GM12873 (cell line): Measurements from ENCODE around the gene POU3F2.

Source experiments
- CTCF ChIP-seq: IDR thresholded peaks from 2 replicates; pipeline ENCODE4 v1.5.1; 2012; ENCODE audit warnings: low read depth, mild to moderate bottlenecking, moderate library complexity, low read length, control low read depth; ENCODE audit not compliant: insufficient read depth; ENCODE audit errors: missing control alignments

Gene POU3F2

DNA sequence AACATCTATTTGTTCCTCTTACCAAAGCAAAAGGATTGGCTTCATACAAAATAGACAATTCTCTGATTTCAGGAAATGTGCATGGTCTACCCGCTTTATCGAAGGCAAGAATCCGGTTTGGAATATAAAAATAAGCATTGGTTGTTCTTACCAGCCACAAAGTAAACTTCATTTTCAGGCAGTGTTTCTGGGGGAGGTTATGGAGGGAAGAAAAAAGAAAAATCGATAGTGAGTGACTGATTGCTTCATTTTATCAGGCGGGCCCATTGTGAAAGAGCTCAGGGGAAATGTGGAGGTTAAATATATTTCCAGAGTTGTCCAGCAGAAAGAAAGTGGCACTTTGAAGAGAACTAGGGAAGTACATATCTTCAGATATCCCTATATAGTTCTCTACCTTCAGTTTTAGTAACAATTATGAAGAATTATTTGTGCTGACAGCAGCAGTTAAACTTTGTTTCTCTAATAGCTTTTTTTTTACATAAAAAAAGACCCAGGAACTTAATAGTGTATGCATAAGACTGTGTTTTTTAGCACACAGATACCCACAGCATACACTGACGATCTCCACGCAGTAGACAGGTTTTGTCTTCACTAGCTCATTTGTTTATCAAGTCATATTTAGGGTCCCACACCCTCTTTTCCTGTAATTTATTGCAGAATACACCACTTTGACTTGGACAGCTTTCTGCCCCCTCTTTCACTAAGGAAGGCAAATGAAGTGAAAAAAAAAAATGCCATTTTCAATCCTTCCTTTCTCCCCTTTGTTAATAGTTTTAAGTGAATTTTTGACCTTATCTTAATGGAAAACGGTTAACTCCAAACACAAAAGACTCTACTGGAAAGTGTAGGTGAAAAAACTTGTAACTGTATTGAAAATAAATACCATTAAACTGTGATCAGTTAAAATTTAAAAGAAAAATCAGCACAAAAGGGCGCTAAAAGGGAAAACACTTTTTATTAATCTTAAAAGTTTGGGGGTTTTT is 2.9 kb downstream of the POU3F2 start:
- TF ChIP-seq CTCF: no peak

- TF ChIP-seq CTCF: no peak
These were observed 3.7 kb downstream of the POU3F2 start for GRCh38 chr6:98838032-98838431.

DNA sequence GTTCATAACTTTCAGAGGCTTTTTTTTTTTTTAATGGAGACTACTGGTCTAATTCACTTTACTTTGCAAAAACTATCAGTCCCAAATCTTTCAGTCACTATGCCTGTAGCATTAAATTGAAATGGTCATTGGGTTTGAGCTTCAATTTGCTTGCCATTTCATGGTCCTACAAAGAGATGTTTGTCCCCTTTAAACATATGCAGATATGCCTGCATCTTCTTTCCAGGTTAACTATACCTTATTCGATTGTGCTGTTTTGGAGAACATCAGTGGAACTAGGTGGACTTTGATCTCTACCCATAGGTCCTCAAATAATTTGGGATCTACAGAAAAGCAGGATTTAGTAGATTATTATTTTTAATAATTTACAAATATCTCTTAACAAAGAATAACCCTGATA is 4.6 kb downstream of the POU3F2 start:
- TF ChIP-seq CTCF: no peak

- peak; percentile 27 for TF ChIP-seq CTCF
These were observed 5.5 kb downstream of the POU3F2 start for GRCh38 chr6:98839781-98840361.

DNA sequence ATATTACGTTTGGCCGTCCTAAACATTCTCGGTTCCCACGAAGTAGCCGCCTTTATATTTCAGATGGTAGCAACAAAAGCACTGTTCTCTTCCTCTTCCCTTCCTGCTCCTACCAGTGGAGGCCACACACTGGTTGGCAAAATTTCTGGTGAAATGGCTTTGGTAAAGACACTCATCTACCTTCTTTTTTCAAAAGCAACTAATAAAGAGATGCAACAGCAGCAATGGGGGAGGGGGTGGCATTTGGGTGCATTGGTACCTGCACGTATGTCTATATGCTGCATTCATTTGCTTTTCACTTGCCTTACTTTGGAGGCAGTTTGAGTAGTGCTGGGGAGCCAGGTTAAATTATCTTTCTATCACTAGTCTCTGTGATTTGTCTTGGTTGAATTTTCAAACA is 6.0 kb downstream of the POU3F2 start:
- TF ChIP-seq CTCF: no peak

GRCh38 chr6:98840996-98841513 is 6.7 kb downstream of the POU3F2 start:
- no peak for TF ChIP-seq CTCF

DNA sequence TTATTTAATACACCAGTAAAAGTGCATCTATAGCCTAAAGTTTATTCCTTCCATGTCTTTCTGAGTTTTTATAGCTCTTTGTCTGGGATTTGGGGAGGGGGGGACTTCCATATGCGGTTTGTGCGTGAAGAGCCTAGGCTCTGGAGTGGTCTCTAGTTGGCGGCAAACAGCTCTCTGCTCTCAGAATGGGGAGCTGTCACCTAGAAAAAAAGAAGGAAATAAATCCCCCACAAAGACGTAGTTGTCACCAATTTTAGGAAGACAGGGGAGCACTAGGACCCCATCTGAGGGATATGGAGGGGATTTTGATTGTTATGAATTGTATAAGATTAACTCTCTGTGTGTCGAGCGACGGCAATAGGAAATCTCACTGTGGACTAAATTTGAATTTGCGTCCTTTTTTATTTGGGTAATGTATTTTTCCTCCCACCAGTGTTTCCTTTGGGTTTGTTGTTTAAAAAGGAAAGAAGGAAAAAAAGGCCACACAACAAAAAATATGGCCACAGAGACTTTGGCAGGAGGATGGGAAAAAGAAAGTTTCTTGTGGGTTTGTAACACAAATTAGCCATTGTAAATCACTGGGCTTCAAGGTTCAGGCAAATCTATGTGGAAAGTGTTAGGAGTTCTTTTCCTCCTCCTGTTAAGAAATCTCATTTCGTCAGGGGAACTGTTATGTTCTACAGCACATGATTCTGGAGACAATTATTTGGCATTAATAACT is 7.4 kb downstream of the POU3F2 start:
- TF ChIP-seq CTCF: no peak
